H1 (cell line): ENCODE measurements around the gene IL2RA. TPM values are rescaled to one million over a fixed set of nuclear protein-coding genes. Genes with fewer than 3 reads are reported as not detected.

ENCODE experiments used
- CTCF ChIA-PET: fragments of 300-600 bp; sonication (Branson Sonifier 250); formaldehyde crosslinking; loops from one replicate; lab custom pipeline; 2021; ENCODE audit not compliant: partially characterized antibody; lab: Charles Lee
- POLR2A ChIA-PET: fragments of 300-600 bp; sonication (Branson Sonifier 250); formaldehyde crosslinking; loops from one replicate; lab custom pipeline; 2021; ENCODE audit warnings: inconsistent platforms; ENCODE audit not compliant: partially characterized antibody; lab: Charles Lee
- DNase-seq, 2 experiments: peaks; one replicate each; pipeline versions ENCODE4 v3.0.0 to v3.0.0-alpha.2; 2010 to 2022; ENCODE audit warnings: low spot score in 2 of 2, low read depth in 1 of 2, mixed read lengths in 1 of 2
- FAIRE-seq: peaks from 2 replicates; lab custom pipeline; 2011; peaks lifted over from hg19 to GRCh38; lab: Jason Lieb, UNC
- H2AFZ ChIP-seq: 2 replicates; pipeline ENCODE4 v1.8.1; 2012; ENCODE audit warnings: low read length, inconsistent platforms
- H2AK5ac ChIP-seq: 2 replicates; pipeline ENCODE4 v1.6.1; 2013; ENCODE audit warnings: low read depth, low read length
- H2BK120ac ChIP-seq: replicated peaks from 2 replicates; pipeline ENCODE3; 2013; ENCODE audit warnings: low read depth, low read length, inconsistent platforms
- H2BK12ac ChIP-seq: 2 replicates; pipeline ENCODE4 v1.6.1; 2013; ENCODE audit warnings: low read depth, low read length
- H2BK15ac ChIP-seq: 2 replicates; pipeline ENCODE4 v1.6.1; 2013; ENCODE audit warnings: low read length
- H2BK20ac ChIP-seq: 2 replicates; pipeline ENCODE4 v1.6.1; 2013; ENCODE audit warnings: low read length
- H2BK5ac ChIP-seq: 2 replicates; pipeline ENCODE4 v1.6.1; 2013; ENCODE audit warnings: low read depth, low read length
- H3K14ac ChIP-seq: 2 replicates; pipeline ENCODE4 v1.6.1; 2013; ENCODE audit warnings: inconsistent platforms; ENCODE audit not compliant: insufficient read length
- H3K18ac ChIP-seq: 2 replicates; pipeline ENCODE4 v1.6.1; 2013; ENCODE audit warnings: low read length; ENCODE audit errors: extremely low read depth
- H3K23ac ChIP-seq: 2 replicates; pipeline ENCODE4 v1.6.1; 2013; ENCODE audit warnings: inconsistent platforms; ENCODE audit not compliant: insufficient read length
- H3K23me2 ChIP-seq: 2 replicates; pipeline ENCODE4 v1.6.1; 2013; ENCODE audit warnings: low read depth, low read length
- H3K27ac ChIP-seq: 2 replicates; pipeline ENCODE4 v1.6.1; 2011; ENCODE audit warnings: low read depth, low read length, inconsistent platforms
- H3K27me3 ChIP-seq, 4 experiments: replicated peaks in 1 of 4; 1 replicate in 1 of 4; 2 replicates in 3 of 4; pipeline versions ENCODE4 v1.6.1 to v1.8.1; 2011 to 2013; ENCODE audit warnings: low read length in 3 of 4, mild to moderate bottlenecking in 3 of 4, inconsistent platforms in 2 of 4, mixed read lengths in 2 of 4, moderate library complexity in 1 of 4; ENCODE audit not compliant: control insufficient read depth in 3 of 4, insufficient read depth in 3 of 4; ENCODE audit errors: extremely low read depth in 1 of 4
- H3K36me3 ChIP-seq, 4 experiments: 2 replicates each; pipeline versions ENCODE4 v1.6.1 to v1.8.1; 2011 to 2013; ENCODE audit warnings: mild to moderate bottlenecking in 4 of 4, low read length in 3 of 4, moderate library complexity in 2 of 4, control low read depth in 1 of 4, inconsistent platforms in 1 of 4; ENCODE audit not compliant: insufficient read depth in 4 of 4, control insufficient read depth in 2 of 4
- H3K4ac ChIP-seq: replicated peaks from 2 replicates; pipeline ENCODE3; 2013; ENCODE audit warnings: low read length, low read depth, mixed read lengths, inconsistent platforms; ENCODE audit not compliant: insufficient read length
- H3K4me1 ChIP-seq, 4 experiments: replicated peaks in 1 of 4; 1 replicate in 1 of 4; 2 replicates in 3 of 4; pipeline versions ENCODE4 v1.6.1 to v1.8.1; 2011 to 2013; ENCODE audit warnings: low read length in 3 of 4, inconsistent platforms in 2 of 4, mixed read lengths in 1 of 4; ENCODE audit not compliant: insufficient read depth in 4 of 4, control insufficient read depth in 3 of 4
- H3K4me2 ChIP-seq, 2 experiments: 2 replicates each; pipeline versions ENCODE4 v1.6.1 to v1.8.1; 2011 to 2013; ENCODE audit warnings: low read depth in 2 of 2, low read length in 2 of 2, control low read depth in 1 of 2, inconsistent platforms in 1 of 2, mild to moderate bottlenecking in 1 of 2; ENCODE audit not compliant: insufficient read depth in 1 of 2
- H3K4me3 ChIP-seq, 4 experiments: fragments of 200-600, 300-600 bp in 1 of 4; sonication (generic), shearing (Covaris generic), sonication (Bioruptor Twin) in 1 of 4; 2 replicates each; pipeline versions ENCODE4 v1.5.1 to v1.8.1; 2011 to 2016; ENCODE audit warnings: low read length in 4 of 4, low read depth in 3 of 4, control low read depth in 2 of 4, inconsistent platforms in 2 of 4, mild to moderate bottlenecking in 2 of 4, mixed read lengths in 1 of 4, moderate library complexity in 1 of 4; ENCODE audit not compliant: insufficient read depth in 2 of 4; ENCODE audit errors: extremely low read depth in 1 of 4
- H3K56ac ChIP-seq: replicated peaks from 2 replicates; pipeline ENCODE3; 2013; ENCODE audit warnings: low read depth, mild to moderate bottlenecking, mixed read lengths, low read length, inconsistent platforms; ENCODE audit not compliant: insufficient read length
- H3K79me1 ChIP-seq: 2 replicates; pipeline ENCODE4 v1.6.1; 2013; ENCODE audit warnings: low read depth, low read length, control low read depth
- H3K79me2 ChIP-seq, 2 experiments: 2 replicates each; pipeline versions ENCODE4 v1.6.1 to v1.8.1; 2012 to 2013; ENCODE audit warnings: low read length in 2 of 2, mild to moderate bottlenecking in 2 of 2, inconsistent platforms in 1 of 2; ENCODE audit not compliant: insufficient read depth in 2 of 2, control insufficient read depth in 1 of 2
- H3K9ac ChIP-seq, 4 experiments: replicated peaks in 1 of 4; 1 replicate in 1 of 4; 2 replicates in 3 of 4; pipeline versions ENCODE4 v1.6.1 to v1.8.1; 2011 to 2013; ENCODE audit warnings: low read depth in 3 of 4, low read length in 3 of 4, control low read depth in 2 of 4, mild to moderate bottlenecking in 2 of 4, moderate library complexity in 2 of 4, inconsistent platforms in 1 of 4; ENCODE audit errors: extremely low read depth in 1 of 4
- H3K9me3 ChIP-seq, 2 experiments: 2 replicates each; pipeline versions ENCODE4 v1.6.1 to v1.8.1; 2012 to 2013; ENCODE audit warnings: mild to moderate bottlenecking in 2 of 2, moderate library complexity in 2 of 2, control low read depth in 1 of 2, inconsistent platforms in 1 of 2, low read depth in 1 of 2, low read length in 1 of 2, mixed read lengths in 1 of 2; ENCODE audit not compliant: insufficient read depth in 2 of 2
- H4K20me1 ChIP-seq, 2 experiments: replicated peaks in 1 of 2; 2 replicates each; pipeline versions ENCODE3 to v1.8.1; 2011 to 2013; ENCODE audit warnings: inconsistent platforms in 2 of 2, low read length in 2 of 2, mild to moderate bottlenecking in 1 of 2; ENCODE audit not compliant: insufficient read depth in 2 of 2, control insufficient read depth in 1 of 2
- H4K5ac ChIP-seq: 2 replicates; pipeline ENCODE4 v1.6.1; 2013; ENCODE audit warnings: low read length, low read depth, mixed read lengths, inconsistent platforms; ENCODE audit not compliant: insufficient read length
- H4K8ac ChIP-seq: 2 replicates; pipeline ENCODE4 v1.8.0; 2013; ENCODE audit warnings: mild to moderate bottlenecking, moderate library complexity, low read length, inconsistent platforms; ENCODE audit not compliant: insufficient read depth; ENCODE audit errors: extremely low read depth
- H4K91ac ChIP-seq: replicated peaks from 2 replicates; pipeline ENCODE3; 2013; ENCODE audit warnings: low read length, mixed read lengths, inconsistent platforms; ENCODE audit not compliant: insufficient read length
- BCL11A ChIP-seq, 2 experiments: IDR thresholded peaks; one replicate each; pipeline ENCODE4 v1.6.1; 2011; ENCODE audit warnings: low read depth in 2 of 2, low read length in 2 of 2, mild to moderate bottlenecking in 2 of 2
- CBX5 ChIP-seq: fragments of 300-800, 300-1000 bp; sonication (generic); IDR thresholded peaks from 2 replicates; pipeline ENCODE4 v1.7.1; 2016; ENCODE audit warnings: antibody characterized with exemption, low read length, low read depth
- CBX8 ChIP-seq: fragments of 300-800, 300-1000 bp; sonication (generic); IDR thresholded peaks from 2 replicates; pipeline ENCODE4 v1.7.1; 2016; ENCODE audit warnings: low read depth, low read length, borderline replicate concordance
- CEBPB ChIP-seq: IDR thresholded peaks from 2 replicates; pipeline ENCODE4 v1.6.1; 2012; ENCODE audit warnings: low read depth, low read length
- CHD2 ChIP-seq: IDR thresholded peaks from 2 replicates; pipeline ENCODE4 v1.6.1; 2012; ENCODE audit warnings: low read length, improper control_type of control experiment
- CREB1 ChIP-seq: IDR thresholded peaks from 2 replicates; pipeline ENCODE4 v1.6.1; 2012; ENCODE audit warnings: inconsistent platforms
- CTBP2 ChIP-seq: IDR thresholded peaks from 2 replicates; pipeline ENCODE4 v1.7.0; 2011; ENCODE audit warnings: borderline replicate concordance, mild to moderate bottlenecking, moderate library complexity, mixed read lengths, low read length; ENCODE audit not compliant: insufficient read depth, insufficient read length
- MAX ChIP-seq: IDR thresholded peaks from 2 replicates; pipeline ENCODE4 v1.6.1; 2012; ENCODE audit warnings: inconsistent platforms
- NANOG ChIP-seq: IDR thresholded peaks from 2 replicates; pipeline ENCODE4 v1.6.1; 2011; ENCODE audit warnings: low read length, low read depth, mild to moderate bottlenecking, inconsistent platforms; ENCODE audit not compliant: insufficient read depth, poor library complexity, severe bottlenecking
- RNF2 ChIP-seq: fragments of 200-900, 300-1000 bp; sonication (generic); IDR thresholded peaks from 2 replicates; pipeline ENCODE4 v1.7.1; 2016; ENCODE audit warnings: borderline replicate concordance, low read depth, mild to moderate bottlenecking, antibody characterized with exemption, low read length; ENCODE audit not compliant: poor library complexity, severe bottlenecking; ENCODE audit errors: missing control alignments
- SIRT6 ChIP-seq: IDR thresholded peaks from one replicate; pipeline ENCODE4 v1.7.1; 2012; ENCODE audit warnings: low read length, inconsistent platforms
- SP2 ChIP-seq: IDR thresholded peaks from 2 replicates; pipeline ENCODE4 v1.6.1; 2012; ENCODE audit warnings: mild to moderate bottlenecking, low read length, inconsistent platforms
- TCF12 ChIP-seq: IDR thresholded peaks from 2 replicates; pipeline ENCODE4 v1.6.1; 2011; ENCODE audit warnings: low read depth, mild to moderate bottlenecking, low read length
- WGBS, 2 experiments: shearing (Covaris generic) in 1 of 2; methylation state at CpG; one replicate each; pipeline versions ENCODE4 v1.1.6 to v1.1.7; 2013 to 2015; ENCODE audit warnings: low lambda C conversion rate in 2 of 2, mixed read lengths in 2 of 2, inconsistent platforms in 1 of 2, low coverage in 1 of 2, missing lambda C conversion rate in 1 of 2; ENCODE audit not compliant: insufficient replicate concordance in 2 of 2, insufficient coverage in 1 of 2, insufficient read length in 1 of 2; ENCODE audit errors: extremely low coverage in 1 of 2, missing lambda C conversion rate in 1 of 2; 5-methylcytosine and 5-hydroxymethylcytosine counted together
- polyA plus RNA-seq, 7 experiments: library from polyadenylated mRNA; depleted of rRNA in 3 of 7; stranded (reverse) in 5 of 7; unstranded in 2 of 7; fragments of >200 nt in 5 of 7; fragments of 200-250 nt in 2 of 7; gene quantifications; 1 replicate in 5 of 7; 2 replicates in 1 of 7; 4 replicates in 1 of 7; pipeline versions ENCODE4 v1.2.1 to v1.2.3, GENCODE V29; 2011 to 2013; ENCODE audit warnings: missing spikeins in 2 of 7, mixed read lengths in 2 of 7
- total RNA-seq: library from RNA; stranded (reverse); fragmentation: NEBNext Ultra II Directional; extraction: Animal tissue kit (Norgen Biotek cat#: 25700); gene quantifications from 2 replicates; pipeline ENCODE4 v1.2.1, GENCODE V29; 2021
- TF ChIP-seq, protein P1 (sequence below): IDR thresholded peaks from 2 replicates; pipeline ENCODE4 v1.6.1; 2011; ENCODE audit warnings: low read depth, mild to moderate bottlenecking, low read length; ENCODE audit not compliant: insufficient read depth

The IL2RA gene
- total and polyA plus RNA-seq, 2 of the 8 experiments (the other 6 are each of a cell fraction or from before 2014, with no cell fraction given): not detected

DNA sequence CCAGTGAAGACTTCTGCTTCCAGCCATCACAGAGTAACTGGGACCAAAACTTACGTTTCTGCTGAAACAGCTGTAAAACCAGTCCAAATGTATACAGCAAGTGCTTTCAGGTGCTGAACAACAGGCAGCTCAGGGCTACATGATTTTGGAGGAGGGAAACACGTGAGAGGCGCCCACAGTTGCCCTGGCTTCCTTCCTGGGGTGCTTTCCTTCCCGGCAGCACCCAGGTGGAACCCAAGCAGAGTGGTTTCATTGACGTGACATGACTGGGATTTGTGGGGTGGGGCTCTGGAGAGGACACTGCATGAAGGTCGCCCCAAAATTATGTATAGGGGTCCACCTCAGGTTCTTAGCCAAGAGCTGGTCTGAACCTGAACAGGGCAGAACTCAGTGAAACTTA, 34.2 kb downstream of the IL2RA start:
- ChIA-PET POLR2A (no interaction called here), CTCF (interaction anchor here (1.0 to 1.4 kb wide), 2 partner anchors 11 to 22 kb away, joined by 3 to 4 read pairs; no protein-coding TSS in a partner anchor)
- TF ChIP-seq MAX: no peak
- TF ChIP-seq CTBP2: no peak
- no peak for TF ChIP-seq CBX5
- TF ChIP-seq, protein P1, sequence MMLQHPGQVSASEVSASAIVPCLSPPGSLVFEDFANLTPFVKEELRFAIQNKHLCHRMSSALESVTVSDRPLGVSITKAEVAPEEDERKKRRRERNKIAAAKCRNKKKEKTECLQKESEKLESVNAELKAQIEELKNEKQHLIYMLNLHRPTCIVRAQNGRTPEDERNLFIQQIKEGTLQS: no peak
- TF ChIP-seq CEBPB: no peak
- TF ChIP-seq TCF12: no peak
- no peak for TF ChIP-seq RNF2
- TF ChIP-seq NANOG: no peak
- no peak for TF ChIP-seq BCL11A (IDR thresholded peaks at IDR 0.05; ENCODE audit: low read depth in 2 of 2, low read length in 2 of 2)
- TF ChIP-seq SP2: no peak
- TF ChIP-seq CHD2: no peak
- no peak for TF ChIP-seq CREB1
- TF ChIP-seq SIRT6: no peak
- no peak for TF ChIP-seq CBX8

More for the DNA sequence above, 34.2 kb downstream of the IL2RA start:
- H3K4me3 ChIP-seq: no peak overlapping the region
- no peak overlapping the region for H2BK12ac ChIP-seq
- no peak overlapping the region for H3K27ac ChIP-seq
- 81% methylated on average over 6 of the region's 6 CpGs; no CpG with 5 or more reads in 1 of the 2 experiments for WGBS, 2 experiments
- H2BK20ac ChIP-seq: no peak overlapping the region
- H3K4ac ChIP-seq: no peak overlapping the region
- no peak overlapping the region for H2BK5ac ChIP-seq
- FAIRE-seq (no peak), DNase-seq (no peak)
- H2AK5ac ChIP-seq: no peak overlapping the region
- no peak overlapping the region for H4K5ac ChIP-seq
- no peaks in the 10 kb centered on the region; a peak in 1 of 4 replicates for H3K9me3 ChIP-seq
- no peaks in the 10 kb centered on the region for H3K4me1 ChIP-seq
- H3K56ac ChIP-seq: no peak overlapping the region
- H3K9ac ChIP-seq: no peak overlapping the region
- H3K18ac ChIP-seq: no peak overlapping the region
- no peak overlapping the region for H2BK15ac ChIP-seq
- H4K20me1 ChIP-seq: no peaks in the 10 kb centered on the region
- H2BK120ac ChIP-seq: no peak overlapping the region
- H3K79me2 ChIP-seq: no peaks in the 10 kb centered on the region
- no peak overlapping the region for H4K91ac ChIP-seq
- H2AFZ ChIP-seq: no peak overlapping the region
- no peak overlapping the region for H3K23ac ChIP-seq
- no peaks in the 10 kb centered on the region for H3K36me3 ChIP-seq
- H3K4me2 ChIP-seq: no peak overlapping the region
- H3K79me1 ChIP-seq: no peaks in the 10 kb centered on the region
- no peaks in the 10 kb centered on the region for H3K23me2 ChIP-seq
- H3K14ac ChIP-seq: no peak overlapping the region
- H3K27me3 ChIP-seq: no peaks in the 10 kb centered on the region
- no peak overlapping the region for H4K8ac ChIP-seq
